ENCODE data around the gene MRPS25. TPM values are rescaled to one million over a fixed set of nuclear protein-coding genes. Genes with fewer than 3 reads are reported as not detected.

The MRPS25 gene
- total and polyA plus RNA-seq, 9 of the 15 experiments (the other 6 are each of a cell fraction or from before 2014, with no cell fraction given) = 34.3 to 129 (median 78.2) TPM

DNA sequence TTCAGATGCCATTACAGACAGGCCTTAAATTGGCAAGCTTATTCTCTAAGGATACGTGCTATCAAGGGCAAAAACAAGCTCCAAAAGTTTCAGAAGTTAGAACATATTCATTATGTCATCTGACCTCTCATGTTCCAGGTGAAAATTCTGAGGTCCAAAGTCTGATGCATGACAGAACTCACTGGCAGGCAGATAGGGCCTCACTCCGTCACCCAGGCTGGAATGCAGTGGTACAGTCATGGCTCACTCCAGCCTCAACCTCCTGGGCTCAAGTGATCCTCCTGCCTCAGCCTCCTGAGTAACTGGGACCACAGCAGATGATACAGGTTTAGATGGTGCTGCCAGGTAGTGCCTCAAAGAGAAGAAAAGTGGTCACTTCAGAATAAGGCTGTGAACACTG, 15.5 kb downstream of the MRPS25 start:
- Histone ChIP-seq H3K36me3 (ENCODE audit: control insufficient read depth, insufficient read depth, low read length) (peaks cover 99% of the 10 kb centered on the region), H3K4me3 (no peak overlapping the region), H3K9me3 (replicated peaks; ENCODE audit: control insufficient read depth, insufficient read depth, low read depth, low read length) (no peaks in the 10 kb centered on the region), H3K9me1 (ENCODE audit: control insufficient read depth, insufficient read depth, low read length) (peaks cover 15% of the 10 kb centered on the region), H3K27ac (ENCODE audit: extremely low read depth, low read depth, low read length) (no peak overlapping the region), H3K27me3 (ENCODE audit: control insufficient read depth in 2 of 2, insufficient read depth in 2 of 2, low read length in 2 of 2) (no peaks in the 10 kb centered on the region), H2AFZ (ENCODE audit: low read depth, low read length) (no peak overlapping the region), H3K4me2 (ENCODE audit: insufficient read depth, low read length) (no peak overlapping the region), H3K79me2 (ENCODE audit: control insufficient read depth, insufficient read depth, low read length) (peaks cover 62% of the 10 kb centered on the region), H3K4me1 (replicated peaks in 1 of 2; ENCODE audit: control insufficient read depth in 2 of 2, insufficient read depth in 2 of 2, low read length in 2 of 2) (peaks cover 29 to 34% of the 10 kb centered on the region in 2 experiments), H4K20me1 (replicated peaks; ENCODE audit: control insufficient read depth, insufficient read depth, low read length) (peaks cover 38% of the 10 kb centered on the region), H3K9ac (ENCODE audit: insufficient read depth in 1 of 2, low read depth in 2 of 2, low read length in 2 of 2) (no peak overlapping the region)
- in situ Hi-C loops (cut with MboI) (no loop called here), intact Hi-C loops (cut with micrococcal nuclease) (no loop called here)
- TF ChIP-seq, protein P1, sequence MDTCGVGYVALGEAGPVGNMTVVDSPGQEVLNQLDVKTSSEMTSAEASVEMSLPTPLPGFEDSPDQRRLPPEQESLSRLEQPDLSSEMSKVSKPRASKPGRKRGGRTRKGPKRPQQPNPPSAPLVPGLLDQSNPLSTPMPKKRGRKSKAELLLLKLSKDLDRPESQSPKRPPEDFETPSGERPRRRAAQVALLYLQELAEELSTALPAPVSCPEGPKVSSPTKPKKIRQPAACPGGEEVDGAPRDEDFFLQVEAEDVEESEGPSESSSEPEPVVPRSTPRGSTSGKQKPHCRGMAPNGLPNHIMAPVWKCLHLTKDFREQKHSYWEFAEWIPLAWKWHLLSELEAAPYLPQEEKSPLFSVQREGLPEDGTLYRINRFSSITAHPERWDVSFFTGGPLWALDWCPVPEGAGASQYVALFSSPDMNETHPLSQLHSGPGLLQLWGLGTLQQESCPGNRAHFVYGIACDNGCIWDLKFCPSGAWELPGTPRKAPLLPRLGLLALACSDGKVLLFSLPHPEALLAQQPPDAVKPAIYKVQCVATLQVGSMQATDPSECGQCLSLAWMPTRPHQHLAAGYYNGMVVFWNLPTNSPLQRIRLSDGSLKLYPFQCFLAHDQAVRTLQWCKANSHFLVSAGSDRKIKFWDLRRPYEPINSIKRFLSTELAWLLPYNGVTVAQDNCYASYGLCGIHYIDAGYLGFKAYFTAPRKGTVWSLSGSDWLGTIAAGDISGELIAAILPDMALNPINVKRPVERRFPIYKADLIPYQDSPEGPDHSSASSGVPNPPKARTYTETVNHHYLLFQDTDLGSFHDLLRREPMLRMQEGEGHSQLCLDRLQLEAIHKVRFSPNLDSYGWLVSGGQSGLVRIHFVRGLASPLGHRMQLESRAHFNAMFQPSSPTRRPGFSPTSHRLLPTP (IDR thresholded peaks at IDR 0.05; ENCODE audit: borderline replicate concordance, extremely low read depth, insufficient read length) = no peak
- TF ChIP-seq FOXM1 (IDR thresholded peaks at IDR 0.05; ENCODE audit: low read depth) = no peak
- no peak for TF ChIP-seq FOXM1 (CRISPR knock-in tag; IDR thresholded peaks at IDR 0.05; ENCODE audit: low read depth)
- no peak for TF ChIP-seq SUPT5H (IDR thresholded peaks at IDR 0.05)
- TF ChIP-seq ZNF717 (CRISPR knock-in tag; IDR thresholded peaks at IDR 0.05) = no peak
- no peak for TF ChIP-seq IRF2 (CRISPR knock-in tag; IDR thresholded peaks at IDR 0.05)
- no peak for TF ChIP-seq RAD51 (IDR thresholded peaks at IDR 0.05; ENCODE audit: borderline replicate concordance, low read depth)
- TF ChIP-seq THRAP3 (IDR thresholded peaks at IDR 0.05; ENCODE audit: borderline replicate concordance) = no peak
- TF ChIP-seq LEF1 (IDR thresholded peaks at IDR 0.05) = no peak
- TF ChIP-seq, protein P2, sequence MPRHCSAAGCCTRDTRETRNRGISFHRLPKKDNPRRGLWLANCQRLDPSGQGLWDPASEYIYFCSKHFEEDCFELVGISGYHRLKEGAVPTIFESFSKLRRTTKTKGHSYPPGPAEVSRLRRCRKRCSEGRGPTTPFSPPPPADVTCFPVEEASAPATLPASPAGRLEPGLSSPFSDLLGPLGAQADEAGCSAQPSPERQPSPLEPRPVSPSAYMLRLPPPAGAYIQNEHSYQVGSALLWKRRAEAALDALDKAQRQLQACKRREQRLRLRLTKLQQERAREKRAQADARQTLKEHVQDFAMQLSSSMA (CRISPR knock-in tag; IDR thresholded peaks at IDR 0.05) = no peak
- TF ChIP-seq EP400 (IDR thresholded peaks at IDR 0.05) = no peak
- TF ChIP-seq, protein P3, sequence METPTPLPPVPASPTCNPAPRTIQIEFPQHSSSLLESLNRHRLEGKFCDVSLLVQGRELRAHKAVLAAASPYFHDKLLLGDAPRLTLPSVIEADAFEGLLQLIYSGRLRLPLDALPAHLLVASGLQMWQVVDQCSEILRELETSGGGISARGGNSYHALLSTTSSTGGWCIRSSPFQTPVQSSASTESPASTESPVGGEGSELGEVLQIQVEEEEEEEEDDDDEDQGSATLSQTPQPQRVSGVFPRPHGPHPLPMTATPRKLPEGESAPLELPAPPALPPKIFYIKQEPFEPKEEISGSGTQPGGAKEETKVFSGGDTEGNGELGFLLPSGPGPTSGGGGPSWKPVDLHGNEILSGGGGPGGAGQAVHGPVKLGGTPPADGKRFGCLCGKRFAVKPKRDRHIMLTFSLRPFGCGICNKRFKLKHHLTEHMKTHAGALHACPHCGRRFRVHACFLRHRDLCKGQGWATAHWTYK (CRISPR knock-in tag; IDR thresholded peaks at IDR 0.05) = no peak
- TF ChIP-seq, protein P4, sequence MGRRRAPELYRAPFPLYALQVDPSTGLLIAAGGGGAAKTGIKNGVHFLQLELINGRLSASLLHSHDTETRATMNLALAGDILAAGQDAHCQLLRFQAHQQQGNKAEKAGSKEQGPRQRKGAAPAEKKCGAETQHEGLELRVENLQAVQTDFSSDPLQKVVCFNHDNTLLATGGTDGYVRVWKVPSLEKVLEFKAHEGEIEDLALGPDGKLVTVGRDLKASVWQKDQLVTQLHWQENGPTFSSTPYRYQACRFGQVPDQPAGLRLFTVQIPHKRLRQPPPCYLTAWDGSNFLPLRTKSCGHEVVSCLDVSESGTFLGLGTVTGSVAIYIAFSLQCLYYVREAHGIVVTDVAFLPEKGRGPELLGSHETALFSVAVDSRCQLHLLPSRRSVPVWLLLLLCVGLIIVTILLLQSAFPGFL (CRISPR knock-in tag; IDR thresholded peaks at IDR 0.05) = no peak
- BruUV-seq (replicated peaks) = no TSS peak
- no peak for ATAC-seq
- no peak for DNase-seq (ENCODE audit: extremely low read depth in 1 of 4, low spot score in 3 of 4)
- FAIRE-seq = no peak
- ChIA-PET CTCF (ENCODE audit: low intra/inter-chr PET ratio) (interaction anchor here (0.7 kb wide), 1 partner anchor 150 kb away, joined by 3 read pairs; no protein-coding TSS in a partner anchor), POLR2A (interaction anchor here (0.6 to 2.3 kb wide), 3 partner anchors 15 to 24 kb away, joined by 4 to 18 read pairs (median 5); partner anchors contain the start of gene MRPS25)
- 100% methylated on average over 2 of the region's 2 CpGs for WGBS (ENCODE audit: insufficient coverage, low coverage, missing lambda C conversion rate)

Measured in K562 (cell line).